Progenitor cell of endocrine pancreas (in vitro differentiated cells): ENCODE data around the gene DPP9. TPM values are rescaled to one million over a fixed set of nuclear protein-coding genes. Genes with fewer than 3 reads are reported as not detected.

Experiments used
- DNase-seq: peaks from one replicate; pipeline ENCODE4 v3.0.0; 2021; ENCODE audit warnings: low spot score; ENCODE audit not compliant: unreplicated experiment
- H3K27ac Mint-ChIP-seq: 2 replicates; pipeline ENCODE4 v1.8.0; 2021; ENCODE audit warnings: mild to moderate bottlenecking, moderate library complexity, mixed read lengths
- H3K27me3 Mint-ChIP-seq: 2 replicates; pipeline ENCODE4 v1.8.0; 2021; ENCODE audit warnings: mixed read lengths
- H3K36me3 Mint-ChIP-seq: 2 replicates; pipeline ENCODE4 v1.8.0; 2022; ENCODE audit warnings: mixed read lengths; ENCODE audit not compliant: insufficient read depth
- H3K4me1 Mint-ChIP-seq: 2 replicates; pipeline ENCODE4 v1.8.0; 2021; ENCODE audit warnings: low read depth, mixed read lengths
- H3K4me3 Mint-ChIP-seq: 2 replicates; pipeline ENCODE4 v1.8.0; 2021; ENCODE audit warnings: low read depth, mild to moderate bottlenecking, moderate library complexity, mixed read lengths
- H3K9me3 Mint-ChIP-seq: 2 replicates; pipeline ENCODE4 v1.8.0; 2021; ENCODE audit warnings: low read depth, mixed read lengths
- total RNA-seq: library from RNA; stranded (reverse); gene quantifications from 2 replicates; pipeline ENCODE4 v1.2.1, GENCODE V29; 2021
- TF ChIP-seq, protein P1 (sequence below): fragments of 200-600 bp; sonication (generic); IDR thresholded peaks from one replicate; pipeline ENCODE4 v1.5.0; 2021; ENCODE audit warnings: antibody characterized with exemption, mild to moderate bottlenecking; ENCODE audit not compliant: unreplicated experiment

The DPP9 gene
- total RNA-seq, 1 donor from 2014 or later, result 50.3 TPM

DNA sequence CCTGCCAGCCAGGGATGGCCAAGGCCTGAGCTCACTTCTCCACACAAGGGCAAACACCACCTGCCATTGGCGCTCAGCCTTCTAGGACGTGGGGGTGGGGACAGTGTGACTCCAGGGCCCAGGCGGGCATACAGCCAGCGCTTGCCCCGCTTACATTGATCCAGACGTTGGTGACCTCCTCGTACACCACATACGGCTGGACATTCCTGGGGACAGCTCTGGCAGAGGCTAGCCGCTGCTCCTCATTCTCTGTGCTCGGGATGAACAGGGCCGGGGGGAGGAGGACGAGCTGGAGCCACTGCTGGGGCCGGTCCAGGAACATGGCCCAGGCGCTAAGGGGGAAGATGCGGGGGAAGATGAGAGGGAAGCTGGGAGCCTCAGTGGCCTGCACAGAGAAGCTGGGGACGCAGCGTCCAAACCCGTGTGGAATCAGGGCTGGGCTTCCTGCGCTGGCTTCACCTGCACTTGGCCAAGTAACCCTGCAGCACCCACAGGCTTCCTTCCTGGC lies 28.4 kb downstream of the DPP9 start:
- H3K4me1 Mint-ChIP-seq, result no peaks in the 10 kb centered on the region
- H3K36me3 Mint-ChIP-seq, result peaks cover 22% of the 10 kb centered on the region
- no peak overlapping the region for H3K4me3 Mint-ChIP-seq
- TF ChIP-seq, protein P1, sequence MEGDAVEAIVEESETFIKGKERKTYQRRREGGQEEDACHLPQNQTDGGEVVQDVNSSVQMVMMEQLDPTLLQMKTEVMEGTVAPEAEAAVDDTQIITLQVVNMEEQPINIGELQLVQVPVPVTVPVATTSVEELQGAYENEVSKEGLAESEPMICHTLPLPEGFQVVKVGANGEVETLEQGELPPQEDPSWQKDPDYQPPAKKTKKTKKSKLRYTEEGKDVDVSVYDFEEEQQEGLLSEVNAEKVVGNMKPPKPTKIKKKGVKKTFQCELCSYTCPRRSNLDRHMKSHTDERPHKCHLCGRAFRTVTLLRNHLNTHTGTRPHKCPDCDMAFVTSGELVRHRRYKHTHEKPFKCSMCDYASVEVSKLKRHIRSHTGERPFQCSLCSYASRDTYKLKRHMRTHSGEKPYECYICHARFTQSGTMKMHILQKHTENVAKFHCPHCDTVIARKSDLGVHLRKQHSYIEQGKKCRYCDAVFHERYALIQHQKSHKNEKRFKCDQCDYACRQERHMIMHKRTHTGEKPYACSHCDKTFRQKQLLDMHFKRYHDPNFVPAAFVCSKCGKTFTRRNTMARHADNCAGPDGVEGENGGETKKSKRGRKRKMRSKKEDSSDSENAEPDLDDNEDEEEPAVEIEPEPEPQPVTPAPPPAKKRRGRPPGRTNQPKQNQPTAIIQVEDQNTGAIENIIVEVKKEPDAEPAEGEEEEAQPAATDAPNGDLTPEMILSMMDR, result no peak
- no peak overlapping the region for H3K27ac Mint-ChIP-seq
- H3K27me3 Mint-ChIP-seq, result no peaks in the 10 kb centered on the region
- H3K9me3 Mint-ChIP-seq, result no peaks in the 10 kb centered on the region
- DNase-seq, result no peak

DNA sequence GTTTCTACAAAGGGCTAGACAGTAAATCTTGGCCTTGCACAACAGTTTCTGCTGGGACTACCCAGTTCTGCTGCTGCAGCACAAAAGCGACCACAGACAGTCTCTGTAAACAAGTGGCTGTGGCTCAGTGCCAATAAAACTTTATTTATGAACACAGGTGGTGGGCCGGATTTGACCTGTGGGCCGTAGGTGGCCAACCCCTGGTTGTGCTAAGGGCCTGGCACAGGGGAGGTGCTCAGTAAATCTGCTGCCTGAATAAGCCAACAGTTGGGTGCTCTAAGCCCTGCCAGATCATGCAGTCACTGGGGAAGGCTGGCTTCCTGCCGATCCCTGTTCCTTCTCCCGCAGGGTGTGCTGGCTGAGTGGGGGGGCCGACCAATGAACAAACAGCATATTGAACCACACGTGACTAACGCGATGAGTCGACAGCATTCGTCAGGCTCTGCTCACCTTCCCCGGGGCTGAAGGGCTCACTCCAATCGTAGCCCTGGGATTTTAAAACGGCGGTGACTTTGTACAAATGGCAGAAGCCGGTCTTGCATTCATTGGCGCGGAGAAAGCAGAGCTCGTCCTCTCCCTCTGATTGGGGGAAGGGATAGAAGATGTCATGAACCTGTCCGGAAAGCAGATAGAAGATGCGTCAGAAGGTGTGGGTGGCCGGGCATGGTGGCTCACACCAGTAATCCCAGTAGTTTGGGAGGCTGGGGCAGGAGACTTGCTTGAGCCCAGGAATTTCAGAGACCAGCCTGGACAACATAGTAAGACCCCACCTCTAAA lies 29.2 kb downstream of the DPP9 start:
- no peaks in the 10 kb centered on the region for H3K27me3 Mint-ChIP-seq
- TF ChIP-seq, protein P1, result no peak
- no peak overlapping the region for H3K4me3 Mint-ChIP-seq
- no peak for DNase-seq
- no peak overlapping the region for H3K27ac Mint-ChIP-seq
- peaks cover 22% of the 10 kb centered on the region for H3K36me3 Mint-ChIP-seq
- H3K9me3 Mint-ChIP-seq, result no peaks in the 10 kb centered on the region
- H3K4me1 Mint-ChIP-seq, result no peaks in the 10 kb centered on the region

DNA sequence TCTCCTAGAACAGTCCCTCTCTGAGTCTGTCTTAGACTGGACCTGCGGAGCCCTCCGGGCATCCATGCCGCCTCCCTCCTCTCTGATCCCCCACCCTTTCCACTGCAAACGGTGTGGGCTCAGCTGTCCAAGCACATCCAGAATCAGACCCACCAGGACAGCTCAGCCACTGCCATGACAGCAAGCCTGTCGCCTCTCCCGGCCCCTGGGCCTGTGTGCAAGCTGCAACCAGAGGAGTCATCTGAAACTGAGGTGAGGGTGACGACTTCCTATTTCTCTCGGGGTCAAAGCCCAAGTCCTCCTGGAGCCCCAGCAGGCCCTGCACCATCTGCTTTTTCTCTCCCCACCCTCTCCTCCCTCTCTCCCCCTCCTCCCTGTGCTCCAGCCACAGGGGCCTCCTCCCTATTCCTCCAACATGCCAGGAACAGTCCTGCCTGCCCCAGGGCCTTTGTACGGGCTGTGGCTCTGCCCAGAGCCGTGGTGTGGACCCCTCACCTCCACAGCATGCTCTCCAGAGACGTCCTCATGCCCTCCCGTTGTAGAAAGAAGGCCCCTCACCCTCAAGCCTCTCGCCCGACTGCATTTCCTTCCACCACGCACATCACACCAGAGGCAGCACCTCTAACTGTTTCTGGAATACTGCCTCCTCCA lies 30.0 kb downstream of the DPP9 start:
- TF ChIP-seq, protein P1, result no peak
- peak overlapping the region; percentile 50 for H3K27ac Mint-ChIP-seq

DNA sequence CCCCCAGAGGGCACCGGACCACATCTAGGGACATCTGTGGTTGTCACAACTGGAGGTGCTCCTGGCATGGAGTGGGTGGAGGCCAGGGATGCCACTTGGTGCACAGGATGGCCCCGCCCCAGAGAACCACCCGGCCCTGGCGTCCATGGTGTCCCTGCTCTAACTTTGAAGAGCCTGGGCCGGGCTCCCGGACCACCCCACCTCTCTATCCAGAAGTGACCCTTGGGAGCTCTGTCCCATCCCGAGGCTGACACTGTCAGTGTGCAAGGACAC lies 30.6 kb downstream of the DPP9 start:
- TF ChIP-seq, protein P1, result no peak
- no peaks in the 10 kb centered on the region for H3K27me3 Mint-ChIP-seq
- peaks cover 22% of the 10 kb centered on the region for H3K36me3 Mint-ChIP-seq
- DNase-seq, result no peak
- no peaks in the 10 kb centered on the region for H3K4me1 Mint-ChIP-seq
- no peaks in the 10 kb centered on the region for H3K9me3 Mint-ChIP-seq
- no peak overlapping the region for H3K4me3 Mint-ChIP-seq
- H3K27ac Mint-ChIP-seq, result peak overlapping the region; percentile 50

More for the DNA sequence above, 30.0 kb downstream of the DPP9 start:
- Mint-ChIP-seq H3K36me3 (peaks cover 22% of the 10 kb centered on the region), H3K4me3 (no peak overlapping the region), H3K9me3 (no peaks in the 10 kb centered on the region), H3K27me3 (no peaks in the 10 kb centered on the region), H3K4me1 (no peaks in the 10 kb centered on the region)
- no peak for DNase-seq

DNA sequence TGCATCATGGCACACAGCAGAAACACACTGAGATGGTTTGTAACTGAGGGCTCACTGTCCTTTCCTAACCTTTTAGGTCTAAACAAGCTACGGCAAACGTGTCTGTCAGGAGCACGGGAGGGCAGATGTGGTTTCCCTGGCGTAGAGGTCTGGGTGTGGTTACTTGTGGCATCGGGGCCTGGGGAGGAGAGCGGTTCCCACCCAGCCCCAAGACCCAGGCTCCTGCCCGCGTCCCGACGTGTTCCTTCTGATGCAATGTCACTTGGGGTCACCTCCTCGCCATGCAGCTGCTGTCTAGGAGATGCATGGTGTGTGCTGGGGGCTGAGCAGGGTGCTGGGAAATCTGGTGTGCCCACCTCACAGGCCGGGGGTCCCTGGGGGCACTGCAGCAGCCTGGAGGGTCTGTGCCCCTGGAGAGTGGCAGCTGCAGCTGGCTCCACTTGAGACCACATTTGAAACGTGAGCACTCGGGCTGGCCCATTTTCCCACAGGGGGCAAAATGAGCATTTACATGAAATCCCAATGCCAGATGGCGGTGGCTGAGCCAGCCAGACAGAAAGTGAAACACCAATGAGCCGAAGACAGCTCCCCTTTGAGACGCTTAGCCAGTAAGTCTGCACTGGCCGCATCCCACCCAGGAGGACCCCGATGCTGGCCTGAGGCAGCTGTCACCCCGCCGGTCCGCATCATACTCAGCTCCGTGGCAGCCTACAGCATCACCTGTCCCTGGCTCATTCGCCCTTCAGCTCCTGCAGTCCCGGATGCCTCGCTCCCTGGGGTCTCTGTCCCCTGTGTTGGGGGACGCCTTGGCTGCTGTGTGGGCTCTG lies 31.2 kb downstream of the DPP9 start:
- Mint-ChIP-seq H3K4me3 (no peak overlapping the region), H3K36me3 (peaks cover 21% of the 10 kb centered on the region), H3K27me3 (no peaks in the 10 kb centered on the region), H3K9me3 (no peaks in the 10 kb centered on the region), H3K27ac (peak overlapping the region; percentile 37), H3K4me1 (no peaks in the 10 kb centered on the region)
- DNase-seq, result no peak
- TF ChIP-seq, protein P1, result no peak
